Adrenal gland (tissue), 12 donors: ENCODE measurements around the gene SLC16A1. TPM values are rescaled to one million over a fixed set of nuclear protein-coding genes. Genes with fewer than 3 reads are reported as not detected.

ENCODE experiments used
- DNase-seq, 7 donors: peaks; one replicate each; pipeline ENCODE4 v3.0.0-alpha.2; 2019 to 2020
- H3K27ac ChIP-seq, 5 donors: fragments of 200-600 bp; sonication (generic) in 4 of 5; 1 replicate in 3 of 5; 2 replicates in 2 of 5; pipeline versions ENCODE4 v1.5.1 to v1.8.0; 2016 to 2020; ENCODE audit warnings: mild to moderate bottlenecking in 1 of 5
- H3K27me3 ChIP-seq: fragments of 200-600 bp; 2 replicates; pipeline ENCODE4 v1.8.0; 2021
- H3K36me3 ChIP-seq, 2 donors: fragments of 200-600 bp; replicated peaks in 1 of 2; 1 replicate in 1 of 2; 2 replicates in 1 of 2; pipeline versions ENCODE4 v1.5.1 to v1.8.0; 2018 to 2022
- H3K4me1 ChIP-seq, 2 donors: fragments of 200-600 bp; replicated peaks in 1 of 2; 1 replicate in 1 of 2; 2 replicates in 1 of 2; pipeline versions ENCODE4 v1.5.1 to v1.8.0; 2018 to 2021
- H3K4me3 ChIP-seq, 4 donors: fragments of 200-600 bp; sonication (generic) in 3 of 4; one replicate each; pipeline ENCODE4 v1.5.1; 2016 to 2018
- H3K9me3 ChIP-seq, 3 donors: fragments of 200-600 bp; sonication (generic) in 1 of 3; replicated peaks in 1 of 3; 1 replicate in 2 of 3; 2 replicates in 1 of 3; pipeline versions ENCODE4 v1.5.1 to v1.8.0; 2016 to 2021
- POLR2A ChIP-seq, 2 donors: fragments of 450-650 bp; IDR thresholded peaks; one replicate each; pipeline ENCODE4 v1.6.1; 2017; ENCODE audit warnings: antibody characterized with exemption in 2 of 2, mild to moderate bottlenecking in 2 of 2, moderate library complexity in 1 of 2
- WGBS, 4 donors: extraction: QIAGEN DNeasy Blood & Tissue Kit in 2 of 4; methylation state at CpG; one replicate each; pipeline versions ENCODE4 v1.1.5 to v1.1.7; 2013 to 2017; 5-methylcytosine and 5-hydroxymethylcytosine counted together
- intact Hi-C, 2 donors: fragments of 100-400 bp; cut with DNase I; formaldehyde crosslinking; loops; one replicate each; pipeline versions ENCODE4 v1.14.1 to v1.15.0; 2022 to 2023
- polyA plus RNA-seq, 3 donors: library from polyadenylated mRNA; stranded (reverse); fragments of 200-250 nt in 2 of 3; fragments of 350-450 nt in 1 of 3; fragmentation: Illumina TruSeq in 1 of 3; extraction: RNeasy Lipid Tissue Mini Kit (QIAGEN cat#74804) in 1 of 3; gene quantifications; one replicate each; pipeline ENCODE4 v1.2.3, GENCODE V29; 2013 to 2014
- total RNA-seq, 9 donors: library from RNA; depleted of rRNA in 4 of 9; stranded (reverse); fragments of >200 nt in 4 of 9; fragments of 120-200 nt in 1 of 9; fragmentation: NEBNext Ultra II Directional in 1 of 9; extraction: Animal tissue kit (Norgen Biotek cat#: 25700) in 1 of 9; gene quantifications; one replicate each; pipeline versions ENCODE4 v1.1.0 to v1.2.4, GENCODE V29; 2013 to 2023
- TF ChIP-seq, protein P1 (sequence below), 6 experiments: fragments of 450-650 bp in 4 of 6; fragments of 200-600 bp in 2 of 6; sonication (generic) in 1 of 6; IDR thresholded peaks; 1 replicate in 5 of 6; 2 replicates in 1 of 6; pipeline versions ENCODE4 v1.5.1 to v1.8.0; 2016 to 2021; ENCODE audit warnings: antibody characterized with exemption in 6 of 6, mild to moderate bottlenecking in 2 of 6, moderate library complexity in 1 of 6
- donor health status: healthy with polysubstance abuse.
- donor health status: Bipolar disorder and iron deficiency.
- donor health status: DM: yes; HTN: yes; CAD: no.
- donor health status: DM: no; HTN: no; CAD: no.
- donor health status: DM: no; HTN: no; CAD: no.
- donor health status: DM: yes; HTN: yes; CAD: no.

SLC16A1 gene
- total and polyA plus RNA-seq, 12 donors = 6.0 to 67.9 (median 27.5) TPM

DNA sequence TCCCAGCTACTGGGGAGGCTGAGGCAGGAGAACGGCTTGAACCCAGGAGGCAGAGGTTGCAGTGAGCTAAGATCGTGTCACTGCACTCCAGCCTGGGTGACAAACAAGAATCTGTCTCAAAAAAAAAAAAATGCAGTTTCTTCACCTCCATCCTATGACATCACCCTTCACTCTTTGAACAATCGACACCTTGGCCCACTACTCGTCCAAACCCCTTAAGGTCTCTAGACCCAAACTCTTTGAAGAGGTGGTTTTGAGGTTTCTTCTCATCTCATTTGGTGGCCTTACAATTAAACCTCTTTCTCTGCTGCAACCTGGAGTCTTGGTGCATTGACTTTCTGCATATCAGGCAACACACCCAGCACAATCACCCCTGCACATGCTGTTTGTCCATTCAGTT, 86.1 kb downstream of the SLC16A1 start:
- DNase-seq = no peak
- intact Hi-C loops = no loop called here
- Histone ChIP-seq H3K27me3 (no peaks in the 10 kb centered on the region), H3K9me3 (no peaks in the 10 kb centered on the region), H3K4me1 (no peaks in the 10 kb centered on the region), H3K4me3 (no peak overlapping the region), H3K27ac (no peak overlapping the region), H3K36me3 (no peaks in the 10 kb centered on the region)
- TF ChIP-seq POLR2A (IDR thresholded peaks at IDR 0.05) = no peak
- TF ChIP-seq, protein P1, sequence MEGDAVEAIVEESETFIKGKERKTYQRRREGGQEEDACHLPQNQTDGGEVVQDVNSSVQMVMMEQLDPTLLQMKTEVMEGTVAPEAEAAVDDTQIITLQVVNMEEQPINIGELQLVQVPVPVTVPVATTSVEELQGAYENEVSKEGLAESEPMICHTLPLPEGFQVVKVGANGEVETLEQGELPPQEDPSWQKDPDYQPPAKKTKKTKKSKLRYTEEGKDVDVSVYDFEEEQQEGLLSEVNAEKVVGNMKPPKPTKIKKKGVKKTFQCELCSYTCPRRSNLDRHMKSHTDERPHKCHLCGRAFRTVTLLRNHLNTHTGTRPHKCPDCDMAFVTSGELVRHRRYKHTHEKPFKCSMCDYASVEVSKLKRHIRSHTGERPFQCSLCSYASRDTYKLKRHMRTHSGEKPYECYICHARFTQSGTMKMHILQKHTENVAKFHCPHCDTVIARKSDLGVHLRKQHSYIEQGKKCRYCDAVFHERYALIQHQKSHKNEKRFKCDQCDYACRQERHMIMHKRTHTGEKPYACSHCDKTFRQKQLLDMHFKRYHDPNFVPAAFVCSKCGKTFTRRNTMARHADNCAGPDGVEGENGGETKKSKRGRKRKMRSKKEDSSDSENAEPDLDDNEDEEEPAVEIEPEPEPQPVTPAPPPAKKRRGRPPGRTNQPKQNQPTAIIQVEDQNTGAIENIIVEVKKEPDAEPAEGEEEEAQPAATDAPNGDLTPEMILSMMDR (IDR thresholded peaks at IDR 0.05) = no peak
- WGBS, 4 donors = 74 to 94% (median 89%) methylated on average over 4 of the region's 4 CpGs

DNA sequence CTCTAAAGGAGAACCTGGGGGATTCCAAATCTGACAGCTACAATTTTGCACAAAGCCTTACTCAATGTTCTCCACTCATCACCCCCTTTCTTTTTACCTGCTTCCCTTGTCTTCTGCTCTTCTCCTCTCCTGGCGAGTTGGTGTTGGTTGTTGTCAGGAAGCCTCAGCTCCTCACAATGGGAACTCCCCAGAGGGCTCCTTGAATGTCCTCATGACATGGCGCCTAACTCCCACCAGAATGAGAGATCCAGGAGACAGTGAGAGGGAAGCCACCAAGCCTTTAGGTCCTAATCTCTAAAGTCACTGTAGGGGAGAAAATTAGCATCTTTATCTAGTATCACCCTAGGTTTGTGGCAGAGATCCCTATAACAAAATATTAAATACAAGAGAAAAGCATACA, 87.8 kb downstream of the SLC16A1 start:
- H3K9me3 ChIP-seq = no peaks in the 10 kb centered on the region
- H3K4me1 ChIP-seq = no peaks in the 10 kb centered on the region
- no peaks in the 10 kb centered on the region for H3K27me3 ChIP-seq
- no peak overlapping the region for H3K27ac ChIP-seq
- TF ChIP-seq, protein P1 (IDR thresholded peaks at IDR 0.05) = no peak
- no peak for TF ChIP-seq POLR2A (IDR thresholded peaks at IDR 0.05)
- WGBS, 4 donors = 82 to 98% (median 92%) methylated on average over 2 of the region's 2 CpGs
- intact Hi-C loops = no loop called here
- no peak for DNase-seq
- no peaks in the 10 kb centered on the region for H3K36me3 ChIP-seq
- no peak overlapping the region for H3K4me3 ChIP-seq

DNA sequence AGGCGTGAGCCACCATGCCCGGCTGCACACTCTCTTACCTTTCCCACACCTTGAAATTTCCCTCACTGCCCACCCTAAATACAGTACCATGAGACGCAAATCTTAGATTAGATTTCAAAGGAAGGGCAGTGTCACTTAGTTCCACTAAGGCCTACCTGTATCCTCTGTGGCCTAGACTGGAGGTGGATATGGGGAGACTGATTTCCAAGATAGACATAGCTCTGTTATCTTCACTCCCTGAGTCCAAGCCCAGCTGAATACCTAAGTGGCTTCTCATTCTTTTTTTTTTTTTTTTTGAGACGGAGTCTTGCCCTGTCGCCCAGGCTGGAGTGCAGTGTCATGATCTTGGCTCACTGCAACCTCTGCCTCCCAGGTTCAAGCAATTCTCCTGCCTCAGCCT, 89.0 kb downstream of the SLC16A1 start:
- Histone ChIP-seq H3K4me1 (no peaks in the 10 kb centered on the region), H3K27me3 (no peaks in the 10 kb centered on the region), H3K9me3 (no peaks in the 10 kb centered on the region), H3K4me3 (no peak overlapping the region), H3K36me3 (no peaks in the 10 kb centered on the region), H3K27ac (no peak overlapping the region)
- DNase-seq = no peak
- intact Hi-C loops = no loop called here
- WGBS, 4 donors = 89 to 96% (median 93%) methylated on average over 5 of the region's 5 CpGs
- no peak for TF ChIP-seq POLR2A (IDR thresholded peaks at IDR 0.05)
- TF ChIP-seq, protein P1 (IDR thresholded peaks at IDR 0.05) = no peak

DNA sequence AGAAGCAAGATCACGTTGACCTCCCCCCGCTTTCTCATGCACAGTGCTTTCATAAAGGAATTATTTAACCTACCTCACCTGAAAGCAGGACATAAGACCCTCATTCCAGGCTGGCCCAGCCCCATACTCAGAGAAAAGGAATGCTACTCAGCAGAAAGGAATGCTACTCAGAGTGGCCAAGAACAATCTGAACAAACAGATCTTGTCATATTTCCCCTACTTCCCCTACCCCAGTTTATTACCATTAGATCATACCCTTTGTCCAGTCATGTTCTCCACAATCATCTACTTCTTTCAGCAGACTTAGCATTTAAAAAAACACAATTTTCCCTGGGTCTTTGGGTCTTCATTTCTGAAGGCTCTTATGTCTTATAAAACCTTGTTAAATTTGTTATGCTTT, 89.8 kb downstream of the SLC16A1 start:
- WGBS, 4 donors = 89 to 100% (median 92%) methylated on average over 2 of the region's 2 CpGs
- TF ChIP-seq POLR2A (IDR thresholded peaks at IDR 0.05) = no peak
- TF ChIP-seq, protein P1 (IDR thresholded peaks at IDR 0.05) = no peak
- H3K9me3 ChIP-seq = no peaks in the 10 kb centered on the region
- no peaks in the 10 kb centered on the region for H3K36me3 ChIP-seq
- H3K27ac ChIP-seq = no peak overlapping the region
- DNase-seq = no peak
- no peaks in the 10 kb centered on the region for H3K27me3 ChIP-seq
- H3K4me1 ChIP-seq = no peaks in the 10 kb centered on the region
- intact Hi-C loops = no loop called here
- H3K4me3 ChIP-seq = no peak overlapping the region
